ENCODE results near the gene ATF3. TPM values are rescaled to one million over a fixed set of nuclear protein-coding genes. Genes with fewer than 3 reads are reported as not detected.
A peak's percentile ranks its signal among the peaks of the same experiment; 100 is the strongest.

ATF3 gene
- total and polyA plus RNA-seq, 8 donors = 8.3 to 28.8 (median 20.4) TPM

- Histone ChIP-seq H3K27me3 (no peaks in the 10 kb centered on the region), H3K27ac (peak overlapping the region in 2 of 4 donors; percentile 65 to 85), H3K4me1 (peaks cover 0 to 6% (median 0%) of the 10 kb centered on the region in 3 donors), H3K9me3 (no peaks in the 10 kb centered on the region), H3K36me3 (no peaks in the 10 kb centered on the region), H3K4me3 (peak overlapping the region in 1 of 4 donors; percentile 55)
- no peak for DNase-seq
- intact Hi-C loops (cut with DNase I) = no loop called here
- FAIRE-seq = no peak
- TF ChIP-seq CTCF (IDR thresholded peaks at IDR 0.05) = no peak
- ATAC-seq = no peak
- 42 to 53% methylated on average over 3 of the region's 3 CpGs for WGBS, 2 donors
These were observed 40.9 kb upstream of the ATF3 start for GRCh38 chr1:212567638-212568037.

- Histone ChIP-seq H3K36me3 (no peaks in the 10 kb centered on the region), H3K27me3 (no peaks in the 10 kb centered on the region), H3K9me3 (peaks cover 0 to 2% (median 0%) of the 10 kb centered on the region in 4 donors), H3K4me1 (peaks cover 0 to 6% (median 0%) of the 10 kb centered on the region in 3 donors), H3K4me3 (no peak overlapping the region), H3K27ac (no peak overlapping the region)
- 64 to 67% methylated on average over 5 of the region's 5 CpGs for WGBS, 2 donors
- intact Hi-C loops (cut with DNase I) = no loop called here
- TF ChIP-seq CTCF (IDR thresholded peaks at IDR 0.05) = no peak
- FAIRE-seq (no peak), ATAC-seq (no peak), DNase-seq (no peak)
These were observed 39.5 kb upstream of the ATF3 start for GRCh38 chr1:212568978-212569537.

- intact Hi-C loops (cut with DNase I) = no loop called here
These were observed 33.8 kb upstream of the ATF3 start for GRCh38 chr1:212574732-212575131.

GRCh38 chr1:212575333-212575732, 33.2 kb upstream of the ATF3 start:
- peaks cover 0 to 2% (median 0%) of the 10 kb centered on the region in 4 donors for H3K9me3 ChIP-seq
- ATAC-seq (no peak), FAIRE-seq (peak; percentile 17)

More at GRCh38 chr1:212574732-212575131, 33.8 kb upstream of the ATF3 start:
- H3K27ac ChIP-seq = no peak overlapping the region
- TF ChIP-seq CTCF (IDR thresholded peaks at IDR 0.05) = no peak
- H3K27me3 ChIP-seq = no peaks in the 10 kb centered on the region
- H3K9me3 ChIP-seq = peaks cover 0 to 2% (median 0%) of the 10 kb centered on the region in 4 donors
- no peak for FAIRE-seq
- no peak for DNase-seq
- no peaks in the 10 kb centered on the region for H3K4me1 ChIP-seq
- no peak for ATAC-seq
- 88 to 94% methylated on average over 3 of the region's 3 CpGs for WGBS, 2 donors
- no peaks in the 10 kb centered on the region for H3K36me3 ChIP-seq
- H3K4me3 ChIP-seq = no peak overlapping the region

More at GRCh38 chr1:212575333-212575732, 33.2 kb upstream of the ATF3 start:
- H3K27me3 ChIP-seq = no peaks in the 10 kb centered on the region
- DNase-seq = no peak
- no peaks in the 10 kb centered on the region for H3K4me1 ChIP-seq
- no peaks in the 10 kb centered on the region for H3K36me3 ChIP-seq
- H3K27ac ChIP-seq = no peak overlapping the region
- intact Hi-C loops (cut with DNase I) = no loop called here
- TF ChIP-seq CTCF (IDR thresholded peaks at IDR 0.05) = no peak
- WGBS, 2 donors = 88 to 93% methylated on average over 2 of the region's 2 CpGs
- no peak overlapping the region for H3K4me3 ChIP-seq

Data from pancreas (tissue), 10 donors.